HG03378 (cell line): ENCODE measurements around the gene MYL4.
"Not testable (repeated sequence)": the region's sequence is repeated elsewhere in the genome, so short reads cannot be mapped to it uniquely, and the experiment has no call there.

Experiments used
- ATAC-seq: cut with Tn5 transposase; IDR thresholded peaks from one replicate; pipeline ENCODE4 v1.9.1; 2021; ENCODE audit warnings: mild to moderate bottlenecking, moderate library complexity; ENCODE audit not compliant: unreplicated experiment

MYL4 gene

GRCh38 chr17:47269561-47270280 is 60.6 kb downstream of the MYL4 start:
- ATAC-seq: not testable (repeated sequence)

DNA sequence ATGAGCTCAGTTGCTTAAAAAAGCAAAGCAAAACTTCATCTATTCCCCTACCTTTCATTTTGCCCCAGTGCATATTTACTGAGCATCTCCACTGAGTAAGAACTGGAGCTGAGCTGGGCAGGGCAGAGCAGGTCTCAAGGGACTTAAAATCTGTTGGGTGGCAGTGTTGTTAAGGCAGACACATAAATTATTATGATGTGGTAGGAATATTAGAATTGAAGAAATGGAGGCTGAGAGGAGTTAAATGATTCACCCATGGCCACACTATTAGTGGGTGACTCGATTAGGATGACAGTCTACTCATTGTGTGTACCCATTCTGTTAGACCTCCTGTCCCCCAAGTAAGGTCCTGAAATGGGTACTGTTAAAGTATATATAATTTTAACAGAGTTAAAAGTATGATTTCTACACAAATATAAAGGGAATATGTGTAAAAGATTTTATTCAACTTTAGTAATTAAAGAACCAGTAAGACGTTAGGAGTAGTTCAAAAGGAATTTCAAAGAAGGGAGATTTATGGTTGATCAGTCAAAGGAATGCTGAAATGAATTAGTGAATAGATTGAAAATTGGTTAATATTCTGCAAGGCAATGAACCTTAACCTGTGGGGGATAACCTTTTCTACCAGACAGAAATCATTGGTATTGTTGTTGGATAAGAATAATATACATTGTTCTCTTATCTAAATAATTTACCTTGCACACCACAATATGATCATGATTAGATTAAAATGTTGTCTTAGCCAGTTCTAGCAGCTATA is 62.0 kb downstream of the MYL4 start:
- no peak for ATAC-seq

GRCh38 chr17:47272491-47272890 is 63.3 kb downstream of the MYL4 start:
- no peak for ATAC-seq

GRCh38 chr17:47273245-47273644 is 64.1 kb downstream of the MYL4 start:
- ATAC-seq: no peak
